ENCODE data around the gene ELOA2.

- TF ChIP-seq CTCF (IDR thresholded peaks at IDR 0.05): peak in 6 of 7 experiments; percentile 12 to 37 (median 27)
- no peak for TF ChIP-seq POLR2A (IDR thresholded peaks at IDR 0.05)
Observed at GRCh38 chr18:47036298-47036874, 965 bp upstream of the ELOA2 start.
